Pancreas (tissue), 10 donors: ENCODE data around the gene PRSS1. TPM values are rescaled to one million over a fixed set of nuclear protein-coding genes. Genes with fewer than 3 reads are reported as not detected.

Experiments
- ATAC-seq, 4 donors: fragments of 200-7000 bp; cut with Tn5 transposase; one replicate each; pipeline versions ENCODE4 v1.8.0 to v1.9.1; 2020; ENCODE audit warnings: mild to moderate bottlenecking in 4 of 4, moderate library complexity in 4 of 4
- DNase-seq, 6 donors: peaks; one replicate each; pipeline ENCODE4 v3.0.0-alpha.2; 2020
- FAIRE-seq: peaks from 2 replicates; lab custom pipeline; 2012; peaks lifted over from hg19 to GRCh38; lab: Jason Lieb, UNC
- H3K27ac ChIP-seq, 4 donors: fragments of 200-600 bp; sonication (generic); 1 replicate in 3 of 4; 2 replicates in 1 of 4; pipeline versions ENCODE4 v1.5.0 to v1.8.0; 2020
- H3K27me3 ChIP-seq, 4 donors: fragments of 200-600 bp; one replicate each; pipeline ENCODE4 v1.8.0; 2021
- H3K36me3 ChIP-seq, 3 donors: fragments of 200-600 bp; sonication (generic) in 1 of 3; one replicate each; pipeline versions ENCODE4 v1.5.0 to v1.8.0; 2020 to 2021
- H3K4me1 ChIP-seq, 3 donors: fragments of 200-600 bp; one replicate each; pipeline ENCODE4 v1.8.0; 2021
- H3K4me3 ChIP-seq, 4 donors: fragments of 200-600 bp; sonication (generic) in 2 of 4; one replicate each; pipeline versions ENCODE4 v1.5.0 to v1.8.0; 2020 to 2021
- H3K9me3 ChIP-seq, 4 donors: fragments of 200-600 bp; one replicate each; pipeline ENCODE4 v1.8.0; 2021
- WGBS, 2 donors: extraction: QIAGEN DNeasy Blood & Tissue Kit; methylation state at CpG; one replicate each; pipeline ENCODE4 v1.1.7; 2013; 5-methylcytosine and 5-hydroxymethylcytosine counted together
- intact Hi-C, 3 donors: fragments of 100-400 bp; cut with DNase I; formaldehyde crosslinking; loops; one replicate each; pipeline versions ENCODE4 v1.11.1 to v1.14.2; 2022
- polyA plus RNA-seq, 2 donors: library from polyadenylated mRNA; stranded (reverse); fragments of 200-250 nt; gene quantifications; one replicate each; pipeline ENCODE4 v1.2.3, GENCODE V29; 2013
- total RNA-seq, 6 donors: library from RNA; stranded (reverse); fragmentation: NEBNext Ultra II Directional in 4 of 6; extraction: Animal tissue kit (Norgen Biotek cat#: 25700) in 4 of 6; gene quantifications; one replicate each; pipeline versions ENCODE4 v1.2.1 to v1.2.4, GENCODE V29; 2021 to 2023
- TF ChIP-seq, protein P1 (sequence below), 4 donors: fragments of 200-600 bp; sonication (generic) in 3 of 4; IDR thresholded peaks; one replicate each; pipeline versions ENCODE4 v1.5.0 to v1.8.0; 2021; ENCODE audit warnings: antibody characterized with exemption in 4 of 4
- donor health status: healthy with polysubstance abuse.
- donor health status: DM: no; HTN: no; CAD: no; lungs with moderate emphysema.
- donor health status: DM: no; HTN: no; CAD: no.
- donor health status: control.
- donor health status: control.
- donor health status: Bipolar disorder and iron deficiency.
- donor health status: DM: yes; HTN: yes; CAD: no.
- donor health status: DM: no; HTN: no; CAD: no.
- donor health status: DM: no; HTN: no; CAD: no.
- donor health status: DM: yes; HTN: yes; CAD: no.

PRSS1 gene
- total and polyA plus RNA-seq, 8 donors = 22,582 to 66,172 (median 41,529) TPM

DNA sequence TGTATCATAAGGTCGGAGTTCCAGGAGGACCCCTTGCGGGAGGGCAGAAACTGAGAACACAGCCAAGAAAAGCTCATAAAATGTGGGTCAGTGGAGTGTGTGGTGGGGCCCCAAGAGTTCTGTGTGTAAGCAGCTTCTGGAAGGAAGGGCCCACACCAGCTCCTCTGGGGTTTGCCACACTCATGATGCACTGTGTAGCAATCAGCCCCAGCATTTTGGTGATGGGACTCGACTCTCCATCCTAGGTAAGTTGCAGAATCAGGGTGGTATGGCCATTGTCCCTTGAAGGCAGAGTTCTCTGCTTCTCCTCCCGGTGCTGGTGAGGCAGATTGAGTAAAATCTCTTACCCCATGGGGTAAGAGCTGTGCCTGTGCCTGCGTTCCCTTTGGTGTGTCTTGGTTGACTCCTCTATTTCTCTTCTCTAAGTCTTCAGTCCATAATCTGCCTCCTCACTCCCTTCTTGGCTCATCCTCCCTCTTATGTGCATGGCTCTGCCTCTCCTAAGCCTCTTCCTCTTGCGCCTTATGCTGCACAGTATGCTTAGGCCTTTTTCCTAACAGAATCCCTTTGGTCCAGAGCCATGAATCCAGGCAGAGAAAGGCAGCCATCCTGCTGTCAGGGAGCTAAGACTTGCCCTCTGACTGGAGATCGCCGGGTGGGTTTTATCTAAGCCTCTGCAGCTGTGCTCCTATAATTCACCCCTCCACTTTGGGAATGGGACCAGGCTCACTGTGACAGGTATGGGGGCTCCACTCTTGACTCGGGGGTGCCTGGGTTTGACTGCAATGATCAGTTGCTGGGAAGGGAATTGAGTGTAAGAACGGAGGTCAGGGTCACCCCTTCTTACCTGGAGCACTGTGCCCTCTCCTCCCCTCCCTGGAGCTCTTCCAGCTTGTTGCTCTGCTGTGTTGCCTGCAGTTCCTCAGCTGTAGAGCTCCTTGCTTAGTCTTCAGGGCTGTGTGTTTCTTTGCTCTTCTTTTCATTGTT lies 39.3 kb downstream of the PRSS1 start:
- DNase-seq (no peak), ATAC-seq (no peak), FAIRE-seq (no peak)
- intact Hi-C loops = loop anchor here in 1 of 3 donors (10.0 kb wide), 2 partner anchors 154 to 264 kb away; no protein-coding TSS in a partner anchor
- peaks cover 0 to 1% (median 0%) of the 10 kb centered on the region in 3 donors for H3K4me1 ChIP-seq
- no peaks in the 10 kb centered on the region for H3K36me3 ChIP-seq
- no peaks in the 10 kb centered on the region for H3K9me3 ChIP-seq
- TF ChIP-seq, protein P1, sequence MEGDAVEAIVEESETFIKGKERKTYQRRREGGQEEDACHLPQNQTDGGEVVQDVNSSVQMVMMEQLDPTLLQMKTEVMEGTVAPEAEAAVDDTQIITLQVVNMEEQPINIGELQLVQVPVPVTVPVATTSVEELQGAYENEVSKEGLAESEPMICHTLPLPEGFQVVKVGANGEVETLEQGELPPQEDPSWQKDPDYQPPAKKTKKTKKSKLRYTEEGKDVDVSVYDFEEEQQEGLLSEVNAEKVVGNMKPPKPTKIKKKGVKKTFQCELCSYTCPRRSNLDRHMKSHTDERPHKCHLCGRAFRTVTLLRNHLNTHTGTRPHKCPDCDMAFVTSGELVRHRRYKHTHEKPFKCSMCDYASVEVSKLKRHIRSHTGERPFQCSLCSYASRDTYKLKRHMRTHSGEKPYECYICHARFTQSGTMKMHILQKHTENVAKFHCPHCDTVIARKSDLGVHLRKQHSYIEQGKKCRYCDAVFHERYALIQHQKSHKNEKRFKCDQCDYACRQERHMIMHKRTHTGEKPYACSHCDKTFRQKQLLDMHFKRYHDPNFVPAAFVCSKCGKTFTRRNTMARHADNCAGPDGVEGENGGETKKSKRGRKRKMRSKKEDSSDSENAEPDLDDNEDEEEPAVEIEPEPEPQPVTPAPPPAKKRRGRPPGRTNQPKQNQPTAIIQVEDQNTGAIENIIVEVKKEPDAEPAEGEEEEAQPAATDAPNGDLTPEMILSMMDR (IDR thresholded peaks at IDR 0.05) = no peak
- no peaks in the 10 kb centered on the region for H3K27me3 ChIP-seq
- no peak overlapping the region for H3K4me3 ChIP-seq
- H3K27ac ChIP-seq = no peak overlapping the region
- 80 to 85% methylated on average over 10 of the region's 10 CpGs for WGBS, 2 donors

DNA sequence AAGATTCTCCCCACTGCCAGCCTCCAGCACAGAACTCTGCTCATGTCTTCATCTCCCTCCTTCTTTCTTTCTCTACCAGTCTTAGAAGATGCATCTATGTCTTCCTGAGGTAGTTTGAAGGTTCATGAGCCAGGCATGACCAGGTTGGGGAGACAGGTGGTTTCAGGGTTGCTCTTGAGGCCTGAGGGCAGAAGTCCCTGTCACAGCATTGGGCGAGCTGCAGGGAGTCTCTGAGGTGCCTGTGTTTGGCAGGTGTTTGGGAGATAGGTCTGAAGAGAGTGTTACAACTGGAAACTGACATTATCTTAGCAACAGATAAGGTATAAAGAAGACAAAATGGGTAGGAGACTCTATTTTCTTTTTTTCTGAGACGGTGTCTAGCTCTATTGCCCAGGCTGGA lies 40.2 kb downstream of the PRSS1 start:
- Histone ChIP-seq H3K4me1 (no peaks in the 10 kb centered on the region), H3K9me3 (no peaks in the 10 kb centered on the region), H3K27me3 (no peaks in the 10 kb centered on the region), H3K27ac (no peak overlapping the region), H3K36me3 (no peaks in the 10 kb centered on the region), H3K4me3 (no peak overlapping the region)
- no peak for ATAC-seq
- no peak for FAIRE-seq
- no peak for DNase-seq
- intact Hi-C loops = loop anchor here in 1 of 3 donors (10.0 kb wide), 2 partner anchors 155 to 265 kb away; no protein-coding TSS in a partner anchor
- TF ChIP-seq, protein P1 (IDR thresholded peaks at IDR 0.05) = no peak
- WGBS, 2 donors = 89 to 94% methylated on average over 2 of the region's 2 CpGs

DNA sequence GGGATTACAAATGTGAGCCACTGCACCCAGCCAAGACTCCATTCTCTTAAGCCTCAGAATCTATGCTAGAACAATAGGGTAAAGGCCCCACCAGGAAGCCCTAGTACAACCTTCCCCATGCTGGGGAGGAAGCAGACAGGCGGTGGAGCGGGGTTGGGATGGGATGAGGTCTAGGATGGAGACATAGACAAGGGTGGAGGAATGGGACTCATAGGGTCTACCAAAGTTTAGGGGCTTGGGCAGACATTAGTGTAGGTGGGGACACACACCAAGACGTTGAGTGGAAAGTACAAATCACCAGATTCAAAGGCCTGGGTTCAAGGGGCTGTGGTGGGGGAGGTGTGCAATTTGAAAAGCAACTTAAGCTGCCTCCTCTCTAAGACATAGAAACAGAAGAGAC lies 40.8 kb downstream of the PRSS1 start:
- H3K9me3 ChIP-seq = no peaks in the 10 kb centered on the region
- no peaks in the 10 kb centered on the region for H3K36me3 ChIP-seq
- no peaks in the 10 kb centered on the region for H3K27me3 ChIP-seq
- H3K27ac ChIP-seq = no peak overlapping the region
- 79 to 91% methylated on average over 3 of the region's 3 CpGs for WGBS, 2 donors
- no peak overlapping the region for H3K4me3 ChIP-seq
- TF ChIP-seq, protein P1 (IDR thresholded peaks at IDR 0.05) = no peak
- FAIRE-seq (no peak), DNase-seq (no peak), ATAC-seq (no peak)
- H3K4me1 ChIP-seq = no peaks in the 10 kb centered on the region
- intact Hi-C loops = no loop called here

DNA sequence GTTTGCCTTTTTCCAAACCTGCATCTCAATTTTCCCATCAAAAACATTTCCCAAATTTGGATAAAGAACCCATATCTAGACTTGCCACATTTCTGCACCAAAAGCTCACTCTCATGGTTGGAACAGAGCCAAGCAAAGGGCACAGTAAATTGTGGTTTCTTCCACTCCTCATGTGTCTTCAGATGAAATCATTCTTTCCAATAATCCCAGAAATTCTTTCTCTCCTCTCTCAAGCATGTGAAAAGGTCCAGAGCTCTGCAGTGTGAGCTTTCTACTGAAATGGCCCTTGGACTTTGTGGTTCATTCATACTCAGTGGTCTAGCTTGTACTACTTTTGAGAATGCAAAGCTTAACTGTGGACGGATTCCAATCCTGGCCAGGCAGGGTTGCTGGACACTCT lies 41.3 kb downstream of the PRSS1 start:
- DNase-seq = no peak
- Histone ChIP-seq H3K27ac (no peak overlapping the region), H3K36me3 (no peaks in the 10 kb centered on the region), H3K4me1 (no peaks in the 10 kb centered on the region), H3K27me3 (no peaks in the 10 kb centered on the region), H3K4me3 (no peak overlapping the region), H3K9me3 (no peaks in the 10 kb centered on the region)
- FAIRE-seq = no peak
- TF ChIP-seq, protein P1 (IDR thresholded peaks at IDR 0.05) = no peak
- intact Hi-C loops = no loop called here
- ATAC-seq = no peak
- 90 to 92% methylated on average over 1 of the region's 1 CpG for WGBS, 2 donors

DNA sequence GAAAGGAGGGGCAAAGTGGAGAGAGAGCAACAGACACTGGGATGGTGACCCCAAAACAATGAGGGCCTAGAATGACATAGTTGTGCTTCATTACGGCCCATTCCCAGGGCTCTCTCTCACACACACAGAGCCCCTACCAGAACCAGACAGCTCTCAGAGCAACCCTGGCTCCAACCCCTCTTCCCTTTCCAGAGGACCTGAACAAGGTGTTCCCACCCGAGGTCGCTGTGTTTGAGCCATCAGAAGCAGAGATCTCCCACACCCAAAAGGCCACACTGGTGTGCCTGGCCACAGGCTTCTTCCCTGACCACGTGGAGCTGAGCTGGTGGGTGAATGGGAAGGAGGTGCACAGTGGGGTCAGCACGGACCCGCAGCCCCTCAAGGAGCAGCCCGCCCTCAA lies 42.2 kb downstream of the PRSS1 start:
- Histone ChIP-seq H3K9me3 (no peaks in the 10 kb centered on the region), H3K4me1 (no peaks in the 10 kb centered on the region), H3K36me3 (no peaks in the 10 kb centered on the region), H3K27me3 (peaks cover 0 to 3% (median 0%) of the 10 kb centered on the region in 4 donors), H3K4me3 (no peak overlapping the region), H3K27ac (no peak overlapping the region)
- TF ChIP-seq, protein P1 (IDR thresholded peaks at IDR 0.05) = no peak
- DNase-seq = no peak
- no peak for ATAC-seq
- 85 to 86% methylated on average over 6 to 7 of the region's 7 CpGs for WGBS, 2 donors
- intact Hi-C loops = no loop called here
- no peak for FAIRE-seq
